NCI-H2171 treated with DMSO at 0.1 percent for 48 hours (cell line): ENCODE data around the gene CABCOCO1.
A peak's percentile ranks its signal among the peaks of the same experiment; 100 is the strongest.

Experiments used
- DNase-seq: peaks from one replicate; lab custom pipeline; 2025; lab: John Stamatoyannopoulos, UW

The CABCOCO1 gene

DNA sequence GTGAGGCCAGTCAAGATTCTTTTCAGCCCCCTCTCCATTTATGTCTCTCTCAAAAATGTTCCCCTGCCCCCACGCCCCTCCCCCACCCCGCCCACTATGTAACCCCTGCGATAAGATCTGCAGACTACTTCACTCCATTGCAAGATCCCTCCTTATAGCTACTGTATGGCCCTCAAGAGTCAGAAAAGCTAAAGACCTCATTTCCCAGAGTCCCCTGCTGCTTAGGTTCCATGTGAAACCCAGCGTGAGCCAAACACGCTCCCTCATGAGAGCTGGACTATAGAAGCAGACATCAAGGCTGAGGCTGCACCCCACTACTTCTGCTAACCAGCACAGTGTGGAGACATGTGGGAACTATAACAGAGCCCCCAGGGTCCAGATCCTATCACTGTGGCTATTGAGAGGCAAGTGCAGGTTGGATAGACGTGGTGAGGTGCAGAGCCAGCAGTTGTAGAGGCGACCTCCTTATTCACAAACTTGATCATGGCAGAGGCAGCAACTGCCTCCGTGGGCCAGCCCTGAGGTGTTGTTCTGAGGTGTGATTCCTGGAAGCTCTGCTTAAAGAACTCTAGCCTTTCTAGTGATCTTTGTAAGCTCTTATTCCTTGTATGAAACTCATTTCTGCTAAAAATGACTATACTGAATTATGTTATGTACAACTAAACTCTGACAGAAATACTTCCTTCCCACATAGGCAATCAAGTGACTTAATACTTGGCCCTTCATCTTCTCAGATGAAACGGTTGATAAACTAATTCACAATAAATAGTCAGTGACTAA, 121.8 kb downstream of the CABCOCO1 start:
- no peak for DNase-seq

GRCh38 chr10:61785473-61786105, 122.9 kb downstream of the CABCOCO1 start:
- no peak for DNase-seq

- no peak for DNase-seq
Observed at GRCh38 chr10:61786728-61787127, 124.0 kb downstream of the CABCOCO1 start.

DNA sequence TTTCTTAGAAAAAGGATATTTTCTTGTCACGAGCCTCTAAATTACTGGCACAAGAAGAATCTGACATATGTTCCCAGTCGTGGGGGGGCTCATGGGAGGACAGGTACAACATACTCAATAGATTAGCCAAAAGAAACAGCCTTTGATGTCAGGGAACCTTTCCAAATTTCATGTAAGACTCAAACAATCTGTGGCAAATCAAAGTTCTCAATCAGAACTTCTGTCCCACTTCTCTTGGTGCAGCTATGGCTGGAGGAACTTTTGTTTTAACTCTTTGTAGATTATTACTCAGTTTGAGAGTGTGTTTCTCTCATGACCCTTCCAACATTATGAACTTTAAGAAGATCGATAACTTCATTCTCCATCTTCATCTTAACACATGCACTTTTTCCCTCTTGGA, 124.4 kb downstream of the CABCOCO1 start:
- DNase-seq = no peak

GRCh38 chr10:61789031-61789430, 126.3 kb downstream of the CABCOCO1 start:
- no peak for DNase-seq

- DNase-seq = no peak
Observed at GRCh38 chr10:61791216-61791615, 128.5 kb downstream of the CABCOCO1 start.

DNA sequence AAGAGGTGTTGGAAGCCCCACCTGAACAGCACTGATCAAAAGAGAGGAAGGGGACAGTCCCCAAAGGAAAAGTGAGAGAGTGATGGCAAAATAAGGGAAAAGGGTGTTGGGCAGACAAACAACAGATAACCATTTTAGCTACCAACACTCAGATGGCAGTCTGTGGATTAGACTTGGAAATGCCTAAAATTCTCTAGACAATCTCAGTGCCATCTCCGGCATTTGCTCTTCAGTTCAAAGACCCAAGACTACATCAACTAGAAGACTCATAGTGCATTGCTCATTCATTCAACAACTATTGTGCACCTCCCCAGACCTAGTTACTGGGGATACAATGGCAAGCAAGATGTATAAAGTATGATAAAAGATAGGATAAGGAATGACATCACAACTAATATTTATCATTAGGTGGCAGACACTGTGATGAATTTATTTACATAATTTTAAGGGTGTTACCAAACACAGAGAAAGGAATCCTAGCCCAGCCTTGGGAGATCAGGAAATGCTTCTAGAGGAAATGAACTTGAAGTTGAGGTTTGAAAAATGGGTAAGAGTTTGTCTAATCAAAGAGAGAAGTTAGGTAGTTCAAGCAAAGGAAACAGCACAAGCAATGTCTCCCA, 129.5 kb downstream of the CABCOCO1 start:
- no peak for DNase-seq

DNA sequence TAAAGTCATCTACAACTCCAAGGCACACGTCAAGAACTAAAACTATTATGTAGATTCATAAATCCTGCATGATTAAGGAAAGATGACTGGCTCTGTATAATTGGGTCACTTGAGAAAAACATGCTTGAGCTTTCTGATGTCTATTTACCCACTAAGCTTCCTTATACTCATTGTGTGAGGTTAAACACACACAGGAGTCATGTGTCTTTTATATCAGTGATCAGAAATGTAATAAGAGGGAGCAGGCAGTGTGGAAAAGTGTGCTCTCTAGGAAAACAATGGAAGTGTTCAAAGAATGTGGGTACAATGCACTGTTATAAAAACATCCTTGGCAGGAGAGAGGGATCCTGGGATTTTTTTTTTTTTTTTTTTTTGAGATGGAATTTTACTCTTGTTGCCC, 130.2 kb downstream of the CABCOCO1 start:
- DNase-seq = no peak

- peak; percentile 83 for DNase-seq
Observed at GRCh38 chr10:61793760-61794703, 131.3 kb downstream of the CABCOCO1 start.

DNA sequence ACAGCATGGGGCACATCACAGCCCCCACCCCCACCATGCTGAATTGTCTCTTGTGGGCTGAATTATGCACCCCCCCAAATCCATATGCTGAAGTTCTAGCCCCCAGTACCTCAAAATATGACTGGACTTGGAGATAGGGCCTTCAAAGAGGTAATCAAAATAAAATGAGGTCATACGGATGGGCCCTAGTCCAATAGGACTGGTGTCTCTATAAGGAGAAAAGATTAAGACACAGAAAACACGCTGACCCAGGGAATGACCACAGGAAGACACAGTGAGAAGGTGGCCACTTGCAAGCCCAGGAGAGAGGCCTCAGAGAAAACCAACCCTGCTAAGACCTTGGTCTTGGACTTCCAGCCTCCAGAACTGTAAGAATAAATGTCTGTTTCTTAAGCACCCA, 132.4 kb downstream of the CABCOCO1 start:
- no peak for DNase-seq

GRCh38 chr10:61795551-61795950, 132.8 kb downstream of the CABCOCO1 start:
- DNase-seq = peak; percentile 16

DNA sequence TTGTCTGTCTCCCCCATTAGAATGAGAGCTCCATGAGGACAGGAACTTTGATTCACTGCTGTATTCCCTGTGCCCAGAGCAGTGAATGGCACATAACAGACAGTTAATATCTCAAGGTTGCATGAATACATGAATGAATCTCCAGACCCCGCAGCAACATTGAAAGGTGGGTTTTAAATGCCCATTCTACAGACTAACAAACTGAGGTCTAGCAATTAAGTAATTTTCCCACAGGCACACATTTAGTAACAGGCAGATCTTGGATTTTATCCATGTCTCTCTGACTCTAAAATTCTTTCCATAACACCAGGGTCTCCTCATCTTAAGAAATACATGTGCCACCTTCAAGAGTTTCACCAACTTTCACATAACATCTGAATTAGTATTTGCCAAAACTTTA, 134.1 kb downstream of the CABCOCO1 start:
- no peak for DNase-seq

DNA sequence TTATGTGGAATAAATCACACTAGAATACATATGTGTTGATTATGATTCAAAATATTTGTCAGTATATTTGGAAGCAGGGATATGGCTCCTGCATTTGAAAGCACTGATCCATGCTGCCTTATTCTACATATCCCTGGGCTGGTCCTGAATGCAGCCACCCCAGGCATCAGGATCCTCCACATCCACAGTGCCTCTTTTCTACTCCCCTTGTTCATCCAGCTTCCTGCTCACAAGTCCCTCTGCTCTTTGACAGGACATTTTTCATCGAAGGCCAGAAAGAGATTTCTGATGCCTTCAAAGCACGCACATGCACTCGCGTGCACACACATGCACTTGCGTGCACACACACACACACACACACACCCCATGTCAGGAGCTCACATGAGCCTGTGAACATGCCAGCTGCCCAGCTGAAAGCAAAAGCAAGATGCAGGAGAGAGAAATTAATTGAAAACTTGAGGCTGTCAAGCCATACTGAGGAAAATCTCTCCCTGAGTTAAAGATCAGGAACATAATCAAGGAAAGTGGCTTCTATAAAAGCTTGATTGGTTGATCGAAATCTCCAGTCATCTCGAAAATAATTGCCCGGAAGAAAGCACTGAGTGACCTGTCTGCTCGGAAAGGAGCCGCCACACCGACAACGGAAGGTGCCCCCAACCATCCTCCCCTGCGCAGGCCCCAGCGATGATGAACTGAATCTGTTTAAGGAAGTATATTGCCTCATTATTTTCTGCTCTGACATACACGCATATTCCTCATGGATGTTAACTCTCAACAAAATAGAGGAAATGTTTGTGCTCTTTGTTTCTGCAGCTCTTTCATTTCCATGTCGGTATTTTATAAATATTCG, 134.8 kb downstream of the CABCOCO1 start:
- DNase-seq = no peak

DNA sequence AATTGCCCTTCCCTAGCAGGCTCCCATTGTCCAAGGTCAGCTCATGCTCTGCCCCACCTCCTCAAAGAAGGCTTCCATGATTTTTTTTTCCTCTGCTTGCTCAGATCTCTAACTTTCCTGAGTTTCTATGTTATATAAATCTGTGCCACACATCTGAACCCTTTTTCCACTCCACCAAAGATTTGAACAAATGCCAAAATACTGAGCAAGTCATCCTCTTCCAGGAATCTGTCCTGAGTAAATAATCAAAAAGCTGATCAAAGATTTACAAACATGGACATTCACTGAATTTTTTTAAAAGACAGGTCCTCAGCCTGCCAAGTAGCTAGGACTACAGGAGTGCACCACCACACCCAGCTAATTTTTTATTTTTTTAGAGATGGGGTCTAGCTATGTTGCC, 136.0 kb downstream of the CABCOCO1 start:
- no peak for DNase-seq

- DNase-seq = peak; percentile 3
Observed at GRCh38 chr10:61801484-61801883, 138.8 kb downstream of the CABCOCO1 start.

- no peak for DNase-seq
Observed at GRCh38 chr10:61803269-61803668, 140.5 kb downstream of the CABCOCO1 start.

DNA sequence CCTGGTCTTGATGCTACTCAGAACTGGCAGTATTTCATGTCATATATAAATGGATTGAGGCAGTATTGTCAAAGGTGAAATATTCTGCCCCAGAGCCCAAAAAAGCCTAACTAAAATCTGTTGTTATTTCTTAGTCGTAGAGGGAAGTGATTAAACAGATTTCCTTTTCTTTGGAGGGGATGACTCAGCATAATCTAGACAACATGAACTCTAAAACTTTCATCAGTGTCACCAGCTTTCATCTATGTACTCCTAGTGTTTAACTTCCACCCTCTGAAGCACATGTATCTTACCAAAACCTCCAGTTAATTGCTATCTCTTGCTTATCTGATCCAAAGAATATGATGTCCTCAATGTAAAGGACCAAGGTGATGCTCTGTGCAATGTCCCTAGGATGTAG, 141.7 kb downstream of the CABCOCO1 start:
- no peak for DNase-seq

DNA sequence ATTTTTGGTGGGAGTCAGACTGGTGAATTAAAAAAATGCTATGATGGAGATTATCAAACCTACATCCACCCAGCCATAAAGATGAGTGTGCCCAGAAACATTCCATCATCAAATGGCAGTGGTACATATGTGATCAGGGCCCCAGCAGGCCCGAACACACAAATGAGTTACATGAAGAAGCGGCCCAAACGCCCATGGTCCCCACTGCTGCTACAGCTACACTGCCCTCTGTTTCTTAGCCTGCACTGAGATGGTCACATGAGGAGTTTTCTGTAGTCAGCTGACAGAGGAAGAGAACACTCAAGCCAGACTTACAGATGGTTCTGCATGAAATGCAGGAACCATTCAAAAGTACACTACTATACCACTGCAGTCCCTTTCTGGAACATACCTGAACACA, 142.4 kb downstream of the CABCOCO1 start:
- no peak for DNase-seq

DNA sequence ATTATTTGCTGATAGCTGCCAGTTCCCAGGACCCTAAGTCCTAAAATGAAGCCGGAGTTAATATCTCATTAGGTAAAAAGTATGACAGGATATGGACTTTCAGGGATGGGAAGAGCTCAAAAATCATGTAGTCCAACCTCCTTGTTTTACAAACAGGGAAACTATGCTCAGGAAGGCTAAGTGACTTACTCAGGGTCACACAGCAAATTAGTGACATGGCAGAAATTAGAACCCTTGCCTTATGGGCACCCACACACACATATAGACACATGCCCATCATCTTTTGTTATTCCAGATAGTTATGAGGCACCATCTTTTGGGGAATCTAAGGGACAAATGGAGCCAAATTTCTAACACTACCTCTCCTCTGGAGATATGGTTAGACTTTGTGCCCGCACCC, 147.5 kb downstream of the CABCOCO1 start:
- no peak for DNase-seq

- no peak for DNase-seq
Observed at GRCh38 chr10:61812052-61812721, 149.5 kb downstream of the CABCOCO1 start.

GRCh38 chr10:61812920-61813319, 150.2 kb downstream of the CABCOCO1 start:
- no peak for DNase-seq
